HG02981 (cell line): ENCODE results near the gene CHRNE.
"Not testable (repeated sequence)": the region's sequence is repeated elsewhere in the genome, so short reads cannot be mapped to it uniquely, and the experiment has no call there.

Experiments
- ATAC-seq: cut with Tn5 transposase; IDR thresholded peaks from one replicate; pipeline ENCODE4 v1.9.1; 2021; ENCODE audit warnings: mild to moderate bottlenecking, moderate library complexity; ENCODE audit not compliant: unreplicated experiment

CHRNE gene

GRCh38 chr17:4857347-4857746, 45.6 kb downstream of the CHRNE start:
- ATAC-seq = not testable (repeated sequence)

GRCh38 chr17:4856937-4857314, 46.0 kb downstream of the CHRNE start:
- no peak for ATAC-seq

- no peak for ATAC-seq
Measured at GRCh38 chr17:4856271-4856936, 46.5 kb downstream of the CHRNE start.

- no peak for ATAC-seq
Measured at GRCh38 chr17:4854111-4854681, 48.7 kb downstream of the CHRNE start.

- no peak for ATAC-seq
Measured at GRCh38 chr17:4853208-4853671, 49.7 kb downstream of the CHRNE start.

GRCh38 chr17:4852567-4853207, 50.2 kb downstream of the CHRNE start:
- no peak for ATAC-seq

GRCh38 chr17:4851084-4851483, 51.8 kb downstream of the CHRNE start:
- ATAC-seq = no peak

- no peak for ATAC-seq
Measured at GRCh38 chr17:4850246-4850645, 52.7 kb downstream of the CHRNE start.

GRCh38 chr17:4849011-4849536, 53.8 kb downstream of the CHRNE start:
- ATAC-seq = no peak
